H7 (cell line): ENCODE measurements around the gene IL19. TPM values are rescaled to one million over a fixed set of nuclear protein-coding genes. Genes with fewer than 3 reads are reported as not detected.

Experiments
- DNase-seq: peaks from one replicate; pipeline ENCODE4 v3.0.0; 2012
- H3K27me3 ChIP-seq: 2 replicates; pipeline ENCODE4 v1.6.0; 2011; ENCODE audit warnings: mild to moderate bottlenecking, low read length; ENCODE audit not compliant: control insufficient read depth, insufficient read depth
- H3K36me3 ChIP-seq: replicated peaks from 2 replicates; pipeline ENCODE4 v1.5.1; 2011; ENCODE audit warnings: low read length; ENCODE audit not compliant: control insufficient read depth, insufficient read depth
- H3K4me3 ChIP-seq: 2 replicates; pipeline ENCODE4 v1.5.1; 2011; ENCODE audit warnings: low read depth, mild to moderate bottlenecking, control low read depth, low read length, moderate library complexity; ENCODE audit not compliant: insufficient read depth
- total RNA-seq: library from RNA; depleted of rRNA; stranded (reverse); fragments of >200 nt; shearing (Covaris generic); gene quantifications from 2 replicates; pipeline ENCODE4 v1.2.3, GENCODE V29; 2014

Gene IL19
- total RNA-seq, 1 experiment from 2014 or later = not detected

- DNase-seq = no peak
- H3K36me3 ChIP-seq = no peaks in the 10 kb centered on the region
- H3K27me3 ChIP-seq = no peaks in the 10 kb centered on the region; the same call in 1 of the 2 replicates
- H3K4me3 ChIP-seq = no peak overlapping the region
Measured at GRCh38 chr1:206796116-206796515, 25.5 kb downstream of the IL19 start.

GRCh38 chr1:206796981-206797402 lies 26.4 kb downstream of the IL19 start:
- Histone ChIP-seq H3K36me3 (no peaks in the 10 kb centered on the region), H3K27me3 (no peaks in the 10 kb centered on the region; the same call in 1 of the 2 replicates), H3K4me3 (no peak overlapping the region)
- no peak for DNase-seq

GRCh38 chr1:206797534-206798383 lies 27.2 kb downstream of the IL19 start:
- Histone ChIP-seq H3K27me3 (no peaks in the 10 kb centered on the region; the same call in 1 of the 2 replicates), H3K4me3 (no peak overlapping the region), H3K36me3 (no peaks in the 10 kb centered on the region)
- DNase-seq = peak; percentile 64

GRCh38 chr1:206798384-206798996 lies 27.9 kb downstream of the IL19 start:
- H3K27me3 ChIP-seq = no peaks in the 10 kb centered on the region; the same call in 1 of the 2 replicates
- no peaks in the 10 kb centered on the region for H3K36me3 ChIP-seq
- H3K4me3 ChIP-seq = no peak overlapping the region
- no peak for DNase-seq

- no peak for DNase-seq
- H3K4me3 ChIP-seq = no peak overlapping the region
- no peaks in the 10 kb centered on the region; the same call in 1 of the 2 replicates for H3K27me3 ChIP-seq
- H3K36me3 ChIP-seq = no peaks in the 10 kb centered on the region
Measured at GRCh38 chr1:206799311-206799710, 28.7 kb downstream of the IL19 start.

GRCh38 chr1:206800411-206800810 lies 29.8 kb downstream of the IL19 start:
- no peak overlapping the region for H3K4me3 ChIP-seq
- no peaks in the 10 kb centered on the region; the same call in 1 of the 2 replicates for H3K27me3 ChIP-seq
- DNase-seq = no peak
- H3K36me3 ChIP-seq = no peaks in the 10 kb centered on the region

GRCh38 chr1:206800891-206801290 lies 30.3 kb downstream of the IL19 start:
- no peaks in the 10 kb centered on the region for H3K36me3 ChIP-seq
- no peaks in the 10 kb centered on the region for H3K27me3 ChIP-seq
- H3K4me3 ChIP-seq = no peak overlapping the region
- no peak for DNase-seq

- DNase-seq = no peak
- Histone ChIP-seq H3K4me3 (no peak overlapping the region), H3K36me3 (no peaks in the 10 kb centered on the region), H3K27me3 (no peaks in the 10 kb centered on the region)
Measured at GRCh38 chr1:206801467-206801866, 30.9 kb downstream of the IL19 start.

GRCh38 chr1:206802401-206802800 lies 31.8 kb downstream of the IL19 start:
- DNase-seq = no peak
- H3K4me3 ChIP-seq = no peak overlapping the region
- H3K36me3 ChIP-seq = no peaks in the 10 kb centered on the region
- H3K27me3 ChIP-seq = no peaks in the 10 kb centered on the region

GRCh38 chr1:206803221-206803730 lies 32.7 kb downstream of the IL19 start:
- Histone ChIP-seq H3K27me3 (no peaks in the 10 kb centered on the region), H3K36me3 (no peaks in the 10 kb centered on the region), H3K4me3 (no peak overlapping the region)
- DNase-seq = no peak

GRCh38 chr1:206804156-206804737 lies 33.7 kb downstream of the IL19 start:
- Histone ChIP-seq H3K4me3 (no peak overlapping the region), H3K27me3 (no peaks in the 10 kb centered on the region), H3K36me3 (no peaks in the 10 kb centered on the region)
- DNase-seq = no peak

GRCh38 chr1:206805357-206805756 lies 34.8 kb downstream of the IL19 start:
- DNase-seq = no peak
- Histone ChIP-seq H3K27me3 (no peaks in the 10 kb centered on the region), H3K36me3 (no peaks in the 10 kb centered on the region), H3K4me3 (no peak overlapping the region)

- no peaks in the 10 kb centered on the region for H3K36me3 ChIP-seq
- DNase-seq = no peak
- H3K4me3 ChIP-seq = no peak overlapping the region
- no peaks in the 10 kb centered on the region for H3K27me3 ChIP-seq
Measured at GRCh38 chr1:206808615-206809014, 38.0 kb downstream of the IL19 start.

GRCh38 chr1:206809504-206810084 lies 39.0 kb downstream of the IL19 start:
- Histone ChIP-seq H3K36me3 (no peaks in the 10 kb centered on the region), H3K4me3 (no peak overlapping the region), H3K27me3 (no peaks in the 10 kb centered on the region)
- DNase-seq = no peak
